GM15510 (cell line): ENCODE data around the gene PRLH.

ENCODE experiments used
- POLR2A ChIP-seq: IDR thresholded peaks from 3 replicates; pipeline ENCODE4 v1.6.1; 2011; ENCODE audit warnings: borderline replicate concordance; ENCODE audit not compliant: insufficient read length; ENCODE audit errors: extremely low read depth

The PRLH gene

DNA sequence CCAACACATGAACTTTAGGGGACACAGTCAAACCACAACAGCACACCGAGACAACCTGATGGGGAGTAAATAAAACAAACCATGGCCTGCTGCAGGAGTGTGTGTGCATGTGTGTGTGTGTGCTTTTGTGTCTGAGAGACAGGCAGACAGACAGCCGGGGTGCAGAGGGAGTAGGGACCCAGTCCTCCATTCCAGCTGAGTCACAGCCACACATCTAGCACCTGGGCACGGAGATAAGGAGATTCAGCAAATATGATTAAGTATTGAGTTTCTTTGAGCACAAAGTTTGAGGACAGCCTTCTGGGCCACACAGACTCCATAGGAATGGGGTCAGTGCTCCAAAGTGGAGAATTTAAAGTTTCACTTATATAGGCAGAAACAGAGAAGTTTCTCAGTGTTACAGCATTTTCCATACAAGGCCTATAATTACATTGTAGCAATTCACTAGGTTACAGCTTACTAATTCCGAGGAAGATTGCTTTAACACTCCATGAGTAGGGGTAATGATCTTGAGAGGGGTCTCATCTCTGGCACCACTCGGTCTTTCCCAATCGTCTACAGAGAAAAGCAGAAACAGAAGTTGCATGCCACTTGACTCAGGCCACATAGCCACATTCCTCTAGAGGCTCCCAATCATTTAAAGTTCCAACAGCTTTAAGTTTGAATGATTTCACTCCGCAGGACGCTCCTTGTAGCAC is 30.8 kb upstream of the PRLH start:
- TF ChIP-seq POLR2A = no peak

DNA sequence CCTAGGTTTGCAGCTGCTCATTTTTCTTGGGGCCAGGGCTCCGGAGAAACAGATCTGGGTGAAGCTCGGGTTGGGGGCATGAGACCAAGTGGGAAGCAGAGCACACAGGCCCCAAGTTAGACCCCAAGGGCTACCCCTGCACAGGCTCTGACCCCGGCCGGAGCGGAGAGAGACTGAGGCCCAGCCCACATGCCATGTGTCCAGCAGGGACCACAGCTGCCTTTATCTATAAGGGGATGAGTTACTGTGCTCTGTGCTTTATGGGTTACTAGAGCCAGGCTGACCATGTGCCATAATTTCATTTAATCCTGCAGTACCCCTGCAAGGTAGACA is 30.3 kb upstream of the PRLH start:
- no peak for TF ChIP-seq POLR2A

DNA sequence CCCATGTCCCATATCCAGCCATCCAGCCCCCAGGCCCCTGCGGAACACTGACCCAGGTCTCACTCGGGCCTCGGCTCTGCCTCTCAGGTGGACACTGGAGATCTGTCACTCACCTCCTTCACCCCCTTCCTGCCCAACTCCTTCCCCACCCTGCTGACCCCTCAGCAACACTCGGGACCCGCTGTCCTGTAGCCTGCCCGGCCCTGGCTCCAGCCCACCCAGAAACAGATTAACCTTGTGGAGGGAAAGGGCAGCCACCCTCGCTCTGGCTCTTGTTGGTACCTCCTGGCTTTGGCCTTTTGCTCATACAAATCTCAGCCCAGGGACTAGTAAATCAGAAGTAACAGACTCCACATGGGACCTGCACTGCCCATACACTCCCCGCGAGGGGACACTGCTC is 29.8 kb upstream of the PRLH start:
- TF ChIP-seq POLR2A = no peak

DNA sequence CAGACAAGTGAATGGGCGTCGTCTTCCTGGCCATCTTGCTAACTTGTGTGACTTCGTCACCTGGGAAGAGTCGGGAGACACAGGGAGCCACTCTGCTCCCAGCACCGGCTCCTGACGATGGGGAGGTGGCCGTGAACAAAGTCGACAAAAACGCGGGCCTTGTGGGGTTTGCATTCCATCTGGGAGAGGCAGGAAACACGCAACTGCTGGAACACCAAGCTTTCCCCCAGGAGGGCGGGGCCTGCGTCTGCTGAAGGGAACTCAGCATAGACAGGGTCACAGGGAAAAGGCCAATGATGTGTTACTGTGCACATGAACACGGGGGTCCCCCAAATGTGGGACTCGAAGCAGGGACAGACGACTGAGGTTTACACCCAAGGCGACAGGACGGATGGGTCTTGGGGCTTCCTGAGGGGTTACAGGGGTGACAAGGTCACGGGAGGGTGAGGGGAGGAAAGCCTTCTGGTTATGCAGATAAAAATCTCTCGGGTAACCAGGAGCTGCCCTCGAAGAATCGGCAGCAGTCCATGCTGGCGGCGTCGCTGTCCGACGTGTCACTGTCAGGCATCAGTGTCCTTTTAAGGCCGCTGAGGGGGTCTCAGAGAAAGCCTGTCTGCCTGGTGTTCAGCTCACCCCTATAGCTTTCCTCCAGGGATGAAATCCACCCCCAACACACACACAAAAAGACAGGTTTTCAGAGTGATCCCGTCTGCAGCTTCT is 28.2 kb upstream of the PRLH start:
- TF ChIP-seq POLR2A = no peak

DNA sequence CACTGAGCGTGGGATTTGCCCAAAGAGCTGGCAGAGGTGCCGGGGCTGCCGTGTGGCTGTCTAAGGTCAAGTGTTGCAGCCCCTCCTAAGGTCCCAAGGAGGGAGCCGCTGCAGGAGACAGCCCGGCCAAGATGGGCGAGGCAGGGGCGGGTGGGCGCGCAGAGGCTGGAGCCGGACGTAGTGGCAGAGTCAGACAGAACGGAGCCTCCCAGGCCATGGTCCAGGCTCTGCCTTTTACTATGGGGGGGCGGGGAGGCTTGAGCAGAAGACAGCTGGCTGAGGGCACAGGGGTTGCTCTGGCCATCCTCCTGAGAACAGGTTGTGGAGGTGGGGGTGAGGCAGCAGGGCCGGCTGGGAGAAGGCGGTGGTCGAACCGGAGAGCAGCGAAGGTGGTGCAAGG is 27.5 kb upstream of the PRLH start:
- TF ChIP-seq POLR2A = no peak

DNA sequence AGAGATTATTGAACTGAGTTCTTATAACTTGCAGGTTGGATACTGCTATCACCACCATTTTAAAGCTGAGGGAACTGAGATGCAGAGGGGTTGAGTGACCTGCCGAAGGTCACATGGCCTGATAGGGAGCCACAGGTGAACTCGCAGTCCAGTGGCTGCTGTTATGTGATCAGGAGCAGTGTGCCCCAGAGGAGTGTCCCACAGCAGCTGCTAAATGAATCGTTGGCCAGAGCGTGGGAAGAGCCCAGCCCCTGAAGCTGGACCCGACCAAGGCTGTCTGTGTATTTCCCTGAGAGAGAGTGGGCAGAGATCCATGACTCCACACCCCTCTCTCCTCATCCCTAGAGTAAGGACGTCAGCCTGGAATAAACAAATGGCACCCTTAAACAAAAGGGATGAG is 26.7 kb upstream of the PRLH start:
- no peak for TF ChIP-seq POLR2A

DNA sequence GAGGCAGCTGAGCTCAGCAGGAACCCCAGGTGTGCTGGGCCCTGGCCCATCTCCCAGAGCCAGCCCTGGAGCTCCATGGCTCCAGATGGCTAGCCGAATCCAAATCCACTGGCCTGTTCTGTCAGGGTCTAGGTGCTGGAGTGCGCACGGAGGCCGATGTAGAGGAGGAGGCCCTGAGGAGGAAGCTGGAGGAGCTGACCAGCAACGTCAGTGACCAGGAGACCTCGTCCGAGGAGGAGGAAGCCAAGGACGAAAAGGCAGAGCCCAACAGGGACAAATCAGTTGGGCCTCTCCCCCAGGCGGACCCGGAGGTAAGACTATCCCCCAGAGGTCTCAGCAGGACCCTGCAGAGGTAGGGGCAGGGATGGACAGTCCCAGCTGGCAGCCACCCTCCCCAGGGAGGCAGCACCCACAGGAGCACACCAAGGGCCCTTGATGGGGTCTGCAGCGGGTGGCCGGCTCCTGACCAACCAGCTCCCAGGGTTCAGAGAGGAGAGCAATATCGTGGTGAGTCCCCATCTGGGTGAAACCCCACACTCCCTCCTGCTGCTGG is 26.1 kb upstream of the PRLH start:
- TF ChIP-seq POLR2A = no peak

DNA sequence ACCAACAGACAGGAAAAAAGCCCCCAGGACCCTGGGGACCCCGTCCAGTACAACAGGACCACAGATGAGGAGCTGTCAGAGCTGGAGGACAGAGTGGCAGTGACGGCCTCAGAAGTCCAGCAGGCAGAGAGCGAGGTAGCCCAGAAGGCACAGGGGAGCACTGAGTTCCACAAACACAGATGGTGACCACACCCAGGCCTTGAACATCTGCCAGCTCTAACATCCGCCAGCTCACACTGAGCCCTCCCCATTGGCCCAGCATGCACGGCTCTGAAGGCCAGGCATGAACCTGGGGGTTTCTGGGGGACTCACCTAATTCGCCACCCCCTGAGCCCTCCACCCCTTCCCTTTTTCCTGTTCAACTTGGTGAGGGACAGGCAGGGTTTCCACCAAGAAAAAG is 25.6 kb upstream of the PRLH start:
- TF ChIP-seq POLR2A = no peak

DNA sequence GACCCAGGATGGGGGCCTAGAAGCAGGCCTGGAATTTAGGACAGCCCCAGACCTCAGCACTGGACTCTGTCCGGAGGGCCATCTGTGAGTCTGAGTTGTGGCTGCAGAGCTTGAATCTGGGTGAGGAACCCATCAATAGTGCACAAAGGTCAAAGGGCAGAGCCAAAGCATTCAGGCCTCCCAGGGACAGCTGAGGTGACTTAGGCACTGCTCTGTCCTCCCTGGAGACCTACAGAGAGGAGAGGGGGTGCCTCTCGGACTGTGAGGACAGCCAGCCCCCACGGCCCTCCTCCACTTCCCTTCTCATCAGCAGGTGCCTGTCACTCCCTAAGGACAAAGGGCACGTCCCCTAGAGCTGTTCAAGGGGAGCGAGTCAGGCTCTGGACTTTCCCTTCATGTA is 25.1 kb upstream of the PRLH start:
- no peak for TF ChIP-seq POLR2A

DNA sequence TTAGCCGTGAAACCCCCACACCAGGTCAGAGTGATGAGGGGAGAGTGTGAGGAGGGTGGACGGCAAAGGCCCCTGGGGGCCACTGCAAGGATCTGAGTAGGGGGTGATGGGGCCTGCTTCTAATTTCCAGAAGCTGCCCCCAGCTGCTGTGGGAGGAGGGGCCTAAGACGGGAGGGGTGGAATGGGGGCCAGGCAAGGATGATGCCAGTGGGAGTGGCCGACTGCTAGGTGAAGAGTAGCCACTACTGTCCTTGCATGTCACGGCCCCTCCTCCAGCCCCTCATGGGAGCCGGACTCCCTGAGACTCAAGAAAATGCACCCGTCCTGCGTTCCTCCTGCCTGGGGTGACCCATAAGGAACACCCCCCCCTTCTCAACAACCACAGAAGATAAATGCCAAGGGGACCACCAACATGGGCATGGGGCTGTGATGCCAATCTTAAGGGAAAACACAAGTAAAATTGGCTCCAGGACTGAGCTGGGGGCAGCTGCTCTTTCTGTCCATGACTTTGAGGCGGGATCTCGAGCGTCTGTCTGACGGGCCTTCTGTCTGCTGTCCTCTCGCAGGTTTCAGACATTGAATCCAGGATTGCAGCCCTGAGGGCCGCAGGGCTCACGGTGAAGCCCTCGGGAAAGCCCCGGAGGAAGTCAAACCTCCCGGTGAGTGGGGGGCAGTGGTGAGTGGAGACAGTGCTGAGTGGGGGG is 24.2 kb upstream of the PRLH start:
- no peak for TF ChIP-seq POLR2A

DNA sequence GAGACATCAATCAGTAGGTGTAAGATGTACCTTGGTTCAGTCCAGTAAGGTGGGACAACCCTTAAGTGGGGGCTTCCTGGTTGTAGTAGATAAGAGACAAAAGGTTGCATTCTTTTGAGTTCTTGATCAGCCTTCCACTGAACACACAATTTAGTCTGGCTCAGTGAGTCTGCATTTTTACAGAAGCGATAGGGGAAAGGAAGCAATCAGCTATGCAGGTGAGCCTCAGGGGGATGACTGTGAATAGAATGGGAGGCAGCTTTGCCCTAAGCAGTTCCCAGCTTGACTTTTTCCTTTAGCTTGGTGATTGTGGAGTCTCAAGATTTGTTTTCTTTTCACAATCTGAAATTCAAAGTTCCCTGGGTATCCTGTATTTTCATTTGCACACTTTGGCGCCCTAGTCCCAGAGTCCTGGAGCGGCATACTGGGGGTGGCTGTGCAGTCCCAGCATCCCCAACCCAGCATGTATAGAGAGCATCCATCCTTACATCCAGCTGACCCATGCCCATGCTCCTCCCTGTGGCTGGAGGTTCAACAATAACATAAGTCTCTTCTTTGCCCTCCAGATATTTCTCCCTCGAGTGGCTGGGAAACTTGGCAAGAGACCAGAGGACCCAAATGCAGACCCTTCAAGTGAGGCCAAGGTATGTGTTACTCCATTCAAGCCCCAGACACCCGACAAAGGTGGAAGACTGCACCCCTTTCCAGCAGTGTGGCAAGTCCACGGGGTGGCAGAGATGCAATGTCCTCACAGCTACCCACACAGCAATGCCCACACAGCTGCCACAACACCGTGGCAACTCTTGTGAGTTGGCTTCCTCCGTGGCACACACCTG is 20.1 kb upstream of the PRLH start:
- TF ChIP-seq POLR2A = no peak

DNA sequence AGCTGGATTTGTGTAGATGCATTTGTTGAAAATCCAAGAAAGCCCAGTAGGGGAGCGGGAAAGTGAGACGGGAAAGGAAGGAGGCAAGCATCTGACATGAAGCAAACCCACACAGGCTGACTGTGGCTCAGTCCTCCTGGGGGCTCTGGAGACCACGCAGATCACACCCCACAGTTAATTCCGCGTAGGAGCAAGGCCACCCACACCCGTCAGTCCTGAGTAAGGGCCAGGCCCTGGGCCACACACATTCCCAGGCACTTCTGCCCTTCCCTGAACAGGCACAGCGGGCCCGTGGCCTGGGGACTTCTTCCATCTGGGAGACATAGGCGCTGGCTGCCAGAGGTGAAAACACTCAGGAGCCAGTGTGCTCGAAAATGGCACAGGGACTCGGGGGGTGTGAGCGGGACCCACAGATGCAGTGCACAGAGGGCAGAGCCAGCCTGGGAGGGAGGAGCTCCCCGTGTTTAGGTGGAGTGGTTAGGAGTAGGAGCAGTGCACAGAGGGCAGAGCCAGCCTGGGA is 19.4 kb upstream of the PRLH start:
- TF ChIP-seq POLR2A = no peak

DNA sequence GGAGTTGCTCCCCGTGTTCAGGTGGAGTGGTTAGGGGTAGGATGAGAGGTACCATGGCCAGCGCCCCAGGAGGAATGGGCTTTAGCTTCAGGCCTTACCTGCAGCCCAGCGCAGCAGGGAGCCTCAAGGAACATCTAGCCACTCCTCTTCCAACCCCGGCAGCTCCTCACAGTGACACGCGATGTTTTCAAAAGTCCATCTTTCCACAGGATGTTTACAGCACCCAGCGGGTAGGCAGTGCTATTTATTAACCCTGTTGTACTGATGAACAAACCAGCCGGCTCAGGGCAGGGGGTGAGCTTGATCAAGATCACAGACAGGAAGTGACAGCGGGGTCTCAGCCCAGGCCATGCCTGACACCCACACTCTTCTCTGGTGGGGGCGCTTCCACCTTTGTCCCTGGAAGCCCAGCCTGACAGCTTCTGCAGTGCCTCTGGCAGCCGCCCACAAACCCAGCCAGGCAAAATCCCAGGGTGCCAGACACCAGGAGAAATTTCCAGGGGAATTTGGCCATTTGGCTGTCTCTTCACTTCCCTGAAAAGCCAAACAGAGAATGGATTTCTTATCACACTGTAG is 18.4 kb upstream of the PRLH start:
- TF ChIP-seq POLR2A = no peak

DNA sequence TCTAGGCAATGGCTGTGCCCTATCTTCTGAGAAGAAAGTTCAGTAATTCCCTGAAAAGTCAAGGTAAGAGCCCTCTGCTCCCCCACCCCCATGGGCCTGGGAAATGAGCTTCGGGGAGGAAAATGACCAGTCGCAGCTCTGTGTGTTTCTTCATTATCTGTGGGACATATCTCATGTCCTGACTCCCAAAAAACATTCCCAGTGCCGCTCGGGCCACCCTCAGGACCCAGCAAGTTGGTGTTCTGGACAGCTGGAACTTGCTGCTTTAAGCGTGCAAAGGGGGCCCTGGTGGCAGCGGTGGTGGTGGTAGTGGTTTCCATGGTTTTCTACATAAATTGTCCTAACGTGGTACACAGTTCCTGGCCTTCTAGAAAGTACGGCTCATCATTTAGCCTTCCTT is 17.2 kb upstream of the PRLH start:
- TF ChIP-seq POLR2A = no peak

DNA sequence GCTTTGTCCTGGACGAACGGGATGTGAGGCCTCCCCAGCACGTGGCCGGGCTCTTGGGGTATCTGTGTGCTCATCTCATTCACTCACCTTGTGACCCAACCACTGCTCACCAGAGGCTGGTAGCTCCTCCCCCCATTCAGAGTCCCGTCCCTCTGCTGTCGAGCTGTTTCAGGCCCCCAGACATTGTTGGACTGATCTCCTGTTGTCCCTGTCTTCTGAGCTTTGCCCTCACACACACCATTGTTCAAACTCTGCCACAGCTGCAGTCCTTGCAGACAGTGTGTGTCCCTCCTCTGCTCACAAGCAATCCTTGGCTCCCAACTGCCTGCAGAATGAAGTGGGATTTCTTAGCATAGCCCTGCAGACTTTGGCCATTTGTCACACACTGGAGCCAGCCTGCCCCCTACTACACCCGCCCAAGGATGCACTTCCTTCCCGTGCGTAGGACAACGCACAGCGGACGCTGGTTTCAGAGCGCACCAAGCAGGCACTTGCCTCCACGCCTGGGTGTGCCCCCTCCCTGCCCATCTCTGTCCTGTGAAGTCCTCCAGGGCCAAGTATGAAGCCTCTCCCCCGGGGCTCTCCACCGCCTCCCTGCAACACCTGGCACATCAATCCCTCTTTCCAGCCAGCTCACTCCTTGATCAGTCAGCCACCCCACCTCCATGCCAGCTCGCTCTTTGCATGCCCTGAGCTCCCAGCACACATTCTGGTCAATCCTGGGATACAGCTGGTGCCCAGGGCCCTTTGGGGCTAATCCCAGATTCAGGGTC is 16.5 kb upstream of the PRLH start:
- TF ChIP-seq POLR2A = no peak
